Activated T-cell treated with anti-CD3 and anti-CD28 coated beads, Interleukin-2, amount 50 U/mL, for 4 hours (primary cell): ENCODE measurements around the gene KDSR. TPM values are rescaled to one million over a fixed set of nuclear protein-coding genes. Genes with fewer than 3 reads are reported as not detected.

ENCODE experiments used
- ATAC-seq, 2 donors: fragments of 200-7000 bp; cut with Tn5 transposase; one replicate each; pipeline ENCODE4 v1.10.0; 2021
- DNase-seq: peaks from one replicate; pipeline ENCODE4 v3.0.0-alpha.2; 2020
- H3K27me3 Mint-ChIP-seq: one replicate; pipeline ENCODE4 v1.8.0; 2021; ENCODE audit warnings: low read depth, mixed read lengths
- H3K36me3 Mint-ChIP-seq: one replicate; pipeline ENCODE4 v1.8.0; 2022; ENCODE audit warnings: mixed read lengths; ENCODE audit not compliant: insufficient read depth
- H3K4me1 Mint-ChIP-seq: one replicate; pipeline ENCODE4 v1.8.0; 2021; ENCODE audit warnings: low read depth, mixed read lengths
- H3K4me3 Mint-ChIP-seq: one replicate; pipeline ENCODE4 v1.8.0; 2021; ENCODE audit warnings: mild to moderate bottlenecking, moderate library complexity, mixed read lengths
- H3K9me3 Mint-ChIP-seq: one replicate; pipeline ENCODE4 v1.8.0; 2021; ENCODE audit warnings: mixed read lengths
- total RNA-seq, 3 donors: library from RNA; stranded (reverse); gene quantifications; one replicate each; pipeline ENCODE4 v1.2.1, GENCODE V29; 2021

Gene KDSR
- total RNA-seq, 3 donors from 2014 or later, result 64.6 to 78.2 (median 76.2) TPM

DNA sequence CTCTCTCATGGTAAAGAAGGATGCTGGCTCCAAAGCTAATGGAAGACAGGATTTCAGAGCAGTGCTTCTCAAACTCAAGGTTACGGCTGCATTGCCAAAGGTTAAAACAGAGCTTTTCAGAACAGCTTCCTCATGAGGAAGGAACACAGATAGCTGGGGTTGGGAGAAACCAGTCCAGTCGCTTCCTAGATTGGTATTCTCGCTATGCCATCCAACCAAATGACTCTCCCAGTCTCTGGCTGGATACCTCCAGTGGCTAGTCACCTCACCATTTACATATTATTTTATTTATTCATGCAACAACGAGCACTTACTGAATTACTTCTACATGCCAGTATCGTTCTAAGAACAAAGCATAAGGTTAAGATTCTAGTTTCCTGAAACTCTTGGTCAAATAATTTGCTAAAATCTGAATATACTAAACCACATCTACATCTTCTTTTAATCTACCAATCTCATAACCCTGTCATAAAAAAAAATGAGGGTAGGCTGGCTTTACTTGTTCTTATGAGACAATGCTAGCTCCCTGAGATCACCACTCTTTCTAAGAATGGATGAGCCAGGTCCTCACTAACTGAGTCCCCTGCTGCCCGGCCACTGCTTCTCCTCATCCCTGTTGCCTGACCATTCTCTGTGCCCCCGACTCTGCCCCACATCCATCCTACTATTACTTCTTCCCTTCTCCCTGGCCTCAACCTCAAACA is 20.4 kb downstream of the KDSR start:
- peaks cover 41% of the 10 kb centered on the region for H3K36me3 Mint-ChIP-seq
- no peak for DNase-seq
- no peaks in the 10 kb centered on the region for H3K4me1 Mint-ChIP-seq
- no peaks in the 10 kb centered on the region for H3K9me3 Mint-ChIP-seq
- H3K4me3 Mint-ChIP-seq, result no peak overlapping the region
- ATAC-seq, result no peak
- H3K27me3 Mint-ChIP-seq, result no peaks in the 10 kb centered on the region

DNA sequence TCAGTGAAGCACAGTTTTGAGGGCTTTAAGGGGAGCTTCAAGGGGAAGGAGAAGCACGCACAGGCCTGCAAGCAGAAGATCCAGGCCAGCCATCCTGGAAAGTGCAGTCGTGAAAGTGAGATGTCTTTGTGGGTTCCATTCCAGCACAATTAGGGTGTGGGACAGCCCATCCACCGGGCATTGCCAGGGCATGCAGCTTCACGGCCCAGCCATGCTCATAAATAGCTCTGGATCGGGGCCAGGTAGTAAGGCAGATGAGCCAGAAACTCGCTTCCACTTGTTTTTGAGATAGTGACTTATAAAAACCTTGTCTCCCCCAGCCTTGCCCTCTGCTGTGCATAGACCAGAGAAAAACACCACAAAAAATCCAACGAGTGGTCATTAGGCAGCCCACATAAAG is 21.0 kb downstream of the KDSR start:
- H3K27me3 Mint-ChIP-seq, result no peaks in the 10 kb centered on the region
- H3K4me3 Mint-ChIP-seq, result no peak overlapping the region
- H3K36me3 Mint-ChIP-seq, result peaks cover 45% of the 10 kb centered on the region
- ATAC-seq (no peak), DNase-seq (no peak)
- H3K4me1 Mint-ChIP-seq, result no peaks in the 10 kb centered on the region
- H3K9me3 Mint-ChIP-seq, result no peaks in the 10 kb centered on the region

DNA sequence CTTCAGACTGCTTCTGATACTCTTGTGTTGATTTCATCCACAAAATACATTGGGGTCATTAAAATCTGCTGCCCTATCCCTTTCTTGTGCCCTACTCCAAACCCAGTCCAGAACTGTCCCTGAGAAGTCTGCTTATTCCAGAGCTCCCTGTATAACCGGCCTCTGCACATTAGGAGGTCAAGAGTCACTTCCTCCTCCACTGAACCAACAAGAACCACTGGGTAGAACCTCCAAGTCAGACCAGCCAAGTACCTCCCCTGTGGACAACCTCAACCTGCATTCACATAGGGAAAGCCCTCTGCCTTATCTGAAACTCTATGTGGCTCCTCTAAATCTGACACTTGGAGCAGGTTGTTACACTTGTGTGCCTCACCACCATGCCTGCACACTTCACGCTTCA is 22.1 kb downstream of the KDSR start:
- Mint-ChIP-seq H3K4me3 (no peak overlapping the region), H3K4me1 (peaks cover 3% of the 10 kb centered on the region), H3K36me3 (peaks cover 50% of the 10 kb centered on the region), H3K27me3 (no peaks in the 10 kb centered on the region), H3K9me3 (no peaks in the 10 kb centered on the region)
- DNase-seq (no peak), ATAC-seq (no peak)

DNA sequence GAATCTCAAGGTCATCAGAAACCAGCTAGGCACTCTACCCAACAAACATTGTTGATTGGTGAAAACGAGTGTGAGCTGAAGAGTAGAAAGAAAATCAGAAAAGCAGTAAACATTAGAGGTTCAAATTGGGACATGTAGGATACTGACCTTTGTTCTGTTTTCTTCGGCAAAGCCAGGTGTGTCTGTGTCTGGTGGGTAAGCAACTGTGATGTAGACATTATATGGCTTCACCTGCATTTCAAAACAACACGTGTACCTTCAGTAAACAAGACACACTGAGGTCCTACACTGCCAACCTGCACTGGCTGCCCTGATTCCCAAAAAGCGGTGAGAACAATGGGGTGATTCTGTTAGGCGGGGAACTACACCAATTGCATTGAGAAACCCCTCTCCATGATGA is 22.7 kb downstream of the KDSR start:
- Mint-ChIP-seq H3K36me3 (peaks cover 47% of the 10 kb centered on the region), H3K9me3 (no peaks in the 10 kb centered on the region)

DNA sequence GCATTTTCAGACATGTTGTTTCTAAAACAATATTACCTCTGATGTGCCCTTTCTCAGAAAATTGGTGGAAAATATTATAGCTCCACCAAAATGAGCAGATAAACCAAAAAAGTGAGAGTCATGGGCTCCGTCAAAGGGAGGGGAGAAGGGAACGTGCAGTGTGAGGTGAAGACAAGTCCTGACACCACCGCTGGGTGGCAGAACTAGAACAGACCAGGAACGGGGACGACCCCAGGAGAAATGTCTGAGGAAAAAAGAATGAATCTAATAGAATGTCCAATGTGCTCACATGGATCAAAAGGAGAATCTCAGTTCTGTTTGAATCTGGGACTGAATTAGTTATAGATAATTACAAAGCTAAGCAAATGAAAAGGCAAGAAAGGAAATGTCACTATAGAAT is 24.8 kb downstream of the KDSR start:
- Mint-ChIP-seq H3K27me3 (no peaks in the 10 kb centered on the region), H3K36me3 (peaks cover 49% of the 10 kb centered on the region), H3K4me3 (no peak overlapping the region), H3K4me1 (peaks cover 3% of the 10 kb centered on the region), H3K9me3 (no peaks in the 10 kb centered on the region)
- ATAC-seq (peak in 1 of 2 donors; percentile 58), DNase-seq (peak; percentile 22)

More for the DNA sequence above, 22.7 kb downstream of the KDSR start:
- no peaks in the 10 kb centered on the region for H3K27me3 Mint-ChIP-seq
- ATAC-seq (no peak), DNase-seq (no peak)
- H3K4me3 Mint-ChIP-seq, result no peak overlapping the region
- H3K4me1 Mint-ChIP-seq, result peaks cover 3% of the 10 kb centered on the region

DNA sequence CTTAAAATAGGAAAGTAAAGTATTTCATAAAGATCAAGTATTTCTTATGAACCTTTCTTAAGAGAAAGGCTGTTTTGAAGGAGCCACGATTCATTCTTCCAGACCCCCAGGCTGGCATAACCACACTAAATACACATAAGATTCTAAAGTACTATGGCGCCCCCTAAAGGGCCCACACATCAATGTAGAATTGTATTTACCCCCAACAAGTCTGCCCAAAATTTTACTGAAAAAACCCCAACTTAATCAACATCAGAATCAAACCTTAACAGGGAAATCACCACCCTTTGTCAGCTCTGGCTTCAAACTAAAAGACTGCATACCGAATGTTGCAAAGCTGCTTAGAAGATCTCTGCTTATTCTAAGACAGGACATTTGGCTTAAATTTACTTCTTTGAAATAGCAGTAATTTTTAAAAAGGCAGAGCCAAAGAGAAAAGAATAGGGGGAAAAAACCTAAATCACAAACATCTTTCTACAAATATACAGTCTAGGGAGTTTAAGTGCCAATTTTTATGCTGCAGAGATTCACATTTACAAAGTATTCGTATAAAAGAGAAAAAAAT is 27.0 kb downstream of the KDSR start:
- Mint-ChIP-seq H3K36me3 (peaks cover 55% of the 10 kb centered on the region), H3K27me3 (no peaks in the 10 kb centered on the region)
- peak; percentile 50 to 63 for ATAC-seq

DNA sequence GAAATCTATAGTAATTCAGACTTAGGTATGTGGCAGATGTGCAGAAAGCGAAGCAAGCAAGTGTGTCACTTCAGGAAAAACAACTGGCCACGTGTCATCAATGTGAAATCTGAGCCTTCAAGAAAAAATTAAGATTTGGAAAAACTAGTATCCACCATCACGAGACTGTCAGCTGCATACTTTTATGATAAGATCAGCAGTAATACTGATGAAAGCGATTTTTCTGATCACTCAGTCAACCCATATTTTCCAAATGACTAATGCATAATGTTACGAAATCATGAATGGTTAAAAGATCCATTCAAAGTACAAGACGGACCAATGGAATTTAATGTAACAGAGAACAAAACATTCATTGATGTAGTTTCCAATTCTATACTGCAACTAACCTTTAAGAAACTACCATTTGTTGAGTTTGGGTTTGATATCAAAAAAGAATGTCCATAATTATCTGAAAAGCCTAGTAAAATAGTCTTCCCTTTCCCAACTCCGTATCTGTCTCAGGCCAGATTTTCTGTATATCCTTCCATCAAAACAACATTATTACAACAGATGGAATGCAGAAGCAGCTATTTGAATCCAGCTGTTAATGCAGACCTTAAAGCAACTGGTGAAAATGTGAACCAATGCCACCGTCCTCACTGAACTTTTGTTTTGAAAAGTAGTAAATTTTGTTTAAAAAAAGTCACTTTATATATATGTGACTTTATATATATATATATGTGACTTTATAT is 30.5 kb downstream of the KDSR start:
- peak in 1 of 2 donors; percentile 37 for ATAC-seq
- DNase-seq, result no peak
- H3K36me3 Mint-ChIP-seq, result peaks cover 49% of the 10 kb centered on the region
- H3K4me3 Mint-ChIP-seq, result no peak overlapping the region
- no peaks in the 10 kb centered on the region for H3K27me3 Mint-ChIP-seq
- H3K4me1 Mint-ChIP-seq, result peaks cover 11% of the 10 kb centered on the region
- H3K9me3 Mint-ChIP-seq, result no peaks in the 10 kb centered on the region

More for the DNA sequence above, 27.0 kb downstream of the KDSR start:
- DNase-seq, result peak; percentile 43
- Mint-ChIP-seq H3K9me3 (no peaks in the 10 kb centered on the region), H3K4me1 (peaks cover 11% of the 10 kb centered on the region), H3K4me3 (no peak overlapping the region)

DNA sequence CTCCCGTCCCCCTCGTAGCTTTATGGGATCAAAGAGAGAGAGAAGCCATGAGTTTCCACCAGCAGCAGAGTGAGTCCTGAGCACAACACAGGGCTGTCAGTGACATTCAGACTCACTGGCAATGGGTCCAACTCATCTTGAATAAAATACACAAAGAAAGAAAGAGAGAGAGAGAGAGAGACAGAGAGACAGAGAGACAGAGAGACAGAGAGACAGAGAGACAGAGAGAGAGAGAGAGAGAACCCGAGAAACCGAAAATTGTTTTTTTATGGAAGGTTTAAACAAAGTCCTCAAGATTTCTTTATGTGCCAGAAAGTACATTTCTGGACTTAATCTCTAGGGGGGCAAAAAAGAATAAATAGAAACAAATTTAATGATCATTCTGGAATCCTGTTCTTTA is 35.9 kb downstream of the KDSR start:
- DNase-seq, result no peak
- Mint-ChIP-seq H3K4me1 (peaks cover under 1% of the 10 kb centered on the region), H3K36me3 (peaks cover 26% of the 10 kb centered on the region), H3K9me3 (no peaks in the 10 kb centered on the region), H3K27me3 (no peaks in the 10 kb centered on the region), H3K4me3 (no peak overlapping the region)
- ATAC-seq, result no peak

DNA sequence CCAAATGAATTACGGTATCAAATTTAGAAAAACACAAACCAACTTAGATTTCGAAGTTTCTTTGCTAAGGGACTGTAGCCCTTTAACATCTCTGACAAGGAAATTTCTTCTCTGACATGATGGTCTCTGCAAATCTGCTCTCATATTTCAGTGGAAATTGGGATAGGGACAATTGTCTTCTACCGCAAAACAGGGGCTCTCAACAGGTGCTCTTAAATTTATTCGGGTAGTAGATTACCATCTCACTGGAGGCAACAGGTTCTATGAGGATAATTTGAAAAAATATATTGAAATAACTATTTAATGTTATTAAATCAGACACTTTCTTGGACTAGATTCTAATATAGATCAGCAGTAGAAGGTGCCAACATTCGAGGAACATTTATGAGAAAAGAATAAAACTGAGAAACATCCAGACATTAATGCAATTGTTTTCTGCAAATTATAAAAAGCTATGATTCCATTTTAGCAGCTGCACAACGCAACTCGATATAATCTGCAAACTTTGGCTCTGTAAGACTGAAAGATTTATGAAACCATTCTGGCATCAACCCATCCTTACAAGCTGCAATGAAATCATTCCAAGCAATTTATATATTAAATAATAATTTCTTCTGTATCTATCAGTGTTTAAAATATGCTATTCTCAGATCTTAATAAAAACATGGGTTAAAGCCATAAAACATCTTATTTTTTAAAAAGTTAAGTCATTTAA is 37.4 kb downstream of the KDSR start:
- H3K4me1 Mint-ChIP-seq, result no peaks in the 10 kb centered on the region
- no peaks in the 10 kb centered on the region for H3K9me3 Mint-ChIP-seq
- DNase-seq (no peak), ATAC-seq (no peak)
- H3K36me3 Mint-ChIP-seq, result peaks cover 15% of the 10 kb centered on the region
- H3K27me3 Mint-ChIP-seq, result no peaks in the 10 kb centered on the region
- no peak overlapping the region for H3K4me3 Mint-ChIP-seq

DNA sequence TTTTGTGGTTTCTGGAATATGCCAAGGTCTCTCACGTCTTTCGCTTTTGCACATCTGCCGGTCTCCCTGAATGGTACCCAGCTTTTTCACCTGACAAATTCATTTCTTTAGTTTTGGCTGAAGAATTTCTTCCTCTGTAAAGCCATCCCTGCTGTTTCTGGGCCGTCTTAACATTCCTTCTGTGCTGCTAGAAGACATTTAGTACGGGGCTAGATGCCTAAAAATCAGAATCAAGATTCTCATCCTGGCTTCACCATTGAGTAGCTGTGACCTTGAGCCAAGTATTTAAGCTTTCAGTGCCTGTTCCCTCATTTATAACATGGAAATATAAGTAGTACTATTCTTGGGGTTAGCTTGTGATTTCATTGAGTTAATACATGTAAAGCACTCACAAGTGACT is 41.0 kb downstream of the KDSR start:
- ATAC-seq (no peak), DNase-seq (no peak)
- Mint-ChIP-seq H3K4me3 (no peak overlapping the region), H3K27me3 (no peaks in the 10 kb centered on the region), H3K36me3 (peaks cover 5% of the 10 kb centered on the region), H3K9me3 (no peaks in the 10 kb centered on the region), H3K4me1 (peaks cover 14% of the 10 kb centered on the region)

DNA sequence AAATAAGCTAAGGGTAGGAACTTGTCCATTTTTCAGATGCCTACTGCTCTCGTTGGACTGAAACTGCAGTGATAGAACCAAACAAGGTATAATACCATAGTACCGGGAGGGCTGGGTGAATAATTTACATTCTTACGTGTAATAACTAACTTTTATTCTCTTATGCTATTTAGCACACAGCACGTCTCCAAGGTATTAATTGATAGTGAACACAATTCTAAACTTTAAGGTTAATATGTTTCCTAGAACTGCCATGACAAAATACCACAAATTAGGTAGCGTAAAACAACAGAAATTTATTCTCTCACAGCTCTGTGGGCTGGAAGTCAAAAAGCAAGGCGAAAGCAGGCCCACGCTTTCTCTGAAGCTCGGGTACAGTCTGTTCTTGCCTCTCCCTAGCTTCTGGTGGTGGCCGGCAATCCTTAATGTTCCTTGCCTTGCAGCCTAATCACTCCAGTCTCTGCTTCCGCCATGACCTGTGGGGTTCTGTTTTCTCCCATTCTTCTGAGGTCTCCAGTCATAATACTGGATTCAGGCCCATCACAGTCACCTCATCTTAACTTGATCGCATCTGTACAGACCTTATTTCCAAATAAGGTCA is 41.8 kb downstream of the KDSR start:
- H3K4me3 Mint-ChIP-seq, result no peak overlapping the region
- ATAC-seq (no peak), DNase-seq (no peak)
- H3K9me3 Mint-ChIP-seq, result no peaks in the 10 kb centered on the region
- H3K4me1 Mint-ChIP-seq, result peaks cover 19% of the 10 kb centered on the region
- no peaks in the 10 kb centered on the region for H3K27me3 Mint-ChIP-seq
- peaks cover under 1% of the 10 kb centered on the region for H3K36me3 Mint-ChIP-seq

DNA sequence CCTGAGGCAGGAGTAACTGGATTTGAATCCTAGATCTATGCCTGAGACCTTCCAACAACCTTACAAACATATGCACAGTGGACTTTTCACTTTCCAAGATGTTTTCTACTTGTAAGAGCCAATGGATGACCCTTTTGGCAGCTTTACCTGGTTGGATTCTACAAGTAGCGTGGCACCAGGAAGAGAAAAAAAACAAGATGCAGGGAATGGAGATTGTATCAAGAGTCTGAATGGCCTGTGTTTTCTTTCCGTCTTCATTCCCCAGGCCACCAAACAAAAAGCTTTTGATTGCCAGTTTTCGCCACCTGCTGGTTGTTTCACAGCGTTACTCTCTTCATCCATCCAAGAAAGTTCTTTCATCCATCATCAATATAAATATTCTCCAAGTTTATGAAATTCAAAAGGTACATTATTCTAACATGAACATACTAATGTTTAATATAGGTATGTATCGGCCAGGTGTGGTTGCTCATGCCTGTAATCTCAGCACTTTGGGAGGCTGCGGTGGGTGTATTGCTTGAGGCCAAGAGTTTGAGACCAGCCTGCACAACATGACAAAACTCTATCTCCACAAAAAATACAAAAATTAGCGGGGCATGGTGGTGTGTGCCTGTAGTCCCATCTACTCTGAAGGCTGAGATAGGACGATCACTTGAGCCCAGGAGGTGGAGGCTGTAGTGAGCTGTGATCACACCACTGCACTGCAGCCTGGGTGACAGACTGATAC is 43.9 kb downstream of the KDSR start:
- DNase-seq, result peak; percentile 56
- H3K4me1 Mint-ChIP-seq, result peaks cover 19% of the 10 kb centered on the region
- H3K9me3 Mint-ChIP-seq, result no peaks in the 10 kb centered on the region
- peaks cover 6% of the 10 kb centered on the region for H3K36me3 Mint-ChIP-seq
- no peaks in the 10 kb centered on the region for H3K27me3 Mint-ChIP-seq
- no peak for ATAC-seq
- H3K4me3 Mint-ChIP-seq, result no peak overlapping the region

DNA sequence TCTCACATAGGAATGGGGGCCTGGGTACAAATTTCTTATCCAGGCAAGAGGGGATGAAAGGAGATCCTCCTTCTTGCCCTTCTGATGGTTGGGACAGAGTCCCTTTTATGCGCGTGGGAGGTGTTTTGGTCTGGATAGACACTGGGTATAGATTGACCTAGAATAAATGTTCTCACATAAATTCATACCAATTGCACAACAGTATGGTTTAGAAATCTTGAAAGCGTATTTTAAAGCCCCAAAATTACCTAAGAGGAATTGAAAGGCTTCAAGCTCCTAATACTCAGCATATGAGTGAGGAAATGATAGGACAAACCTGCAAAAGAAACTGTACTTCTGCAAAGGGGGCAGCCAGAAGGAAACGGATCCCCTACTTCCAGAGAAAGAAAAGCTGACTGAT is 44.8 kb downstream of the KDSR start:
- Mint-ChIP-seq H3K4me1 (peaks cover 19% of the 10 kb centered on the region), H3K4me3 (peak overlapping the region; percentile 16)
- ATAC-seq, result no peak

More for the DNA sequence above, 44.8 kb downstream of the KDSR start:
- DNase-seq, result no peak
- H3K27me3 Mint-ChIP-seq, result no peaks in the 10 kb centered on the region
- no peaks in the 10 kb centered on the region for H3K9me3 Mint-ChIP-seq
- peaks cover 9% of the 10 kb centered on the region for H3K36me3 Mint-ChIP-seq
